Left ventricle myocardium superior (tissue), 1 donor: ENCODE results near the gene RHOT2. TPM values are rescaled to one million over a fixed set of nuclear protein-coding genes. Genes with fewer than 3 reads are reported as not detected.

Experiments
- ATAC-seq: fragments of 200-7000 bp; cut with Tn5 transposase; one replicate; pipeline ENCODE4 v1.9.1; 2020; ENCODE audit warnings: mild to moderate bottlenecking, moderate library complexity
- DNase-seq: peaks from one replicate; pipeline ENCODE4 v3.0.0-alpha.2; 2020
- intact Hi-C: fragments of 100-400 bp; cut with micrococcal nuclease; formaldehyde crosslinking; loops from one replicate; pipeline ENCODE4 v1.11.0; 2022
- total RNA-seq: library from RNA; stranded (reverse); fragmentation: NEBNext Ultra II Directional; extraction: Animal tissue kit (Norgen Biotek cat#: 25700); gene quantifications from one replicate; pipeline ENCODE4 v1.2.1, GENCODE V29; 2021
- donor health status: DM: no; HTN: yes; CAD: no; lungs with severe emphysema.

Gene RHOT2
- total RNA-seq, 1 donor from 2014 or later: 88.8 TPM

DNA sequence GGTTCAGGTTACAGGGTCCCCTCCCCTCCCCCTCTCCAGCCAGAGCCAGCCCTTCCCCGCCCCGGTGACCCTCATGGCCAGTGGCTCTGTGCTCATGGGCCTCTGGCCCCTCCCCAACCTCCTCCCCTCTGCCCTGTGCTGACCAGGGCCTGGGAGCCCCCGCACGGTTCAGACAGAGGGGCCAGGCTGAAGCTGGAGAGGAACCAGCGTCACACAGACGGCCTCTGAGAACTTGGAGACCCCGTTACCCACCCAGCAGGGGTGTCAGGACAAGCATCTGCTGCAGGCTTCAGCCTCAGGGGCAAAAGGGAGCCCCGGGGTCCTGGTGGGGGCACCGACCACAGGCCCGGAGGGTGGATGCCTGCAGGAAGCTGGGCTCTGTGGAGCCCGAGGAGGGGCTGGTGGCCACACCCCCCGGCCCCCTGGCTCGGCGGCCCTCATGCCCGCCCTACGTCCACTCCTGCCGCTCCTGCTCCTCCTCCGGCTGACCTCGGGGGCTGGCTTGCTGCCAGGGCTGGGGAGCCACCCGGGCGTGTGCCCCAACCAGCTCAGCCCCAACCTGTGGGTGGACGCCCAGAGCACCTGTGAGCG lies 37.0 kb upstream of the RHOT2 start, which contains the start of gene WFIKKN1:
WFIKKN1 (plus strand) TSS at position 171 of the 591 bp plus-strand sequence; CDS start at position 440, 269 bp downstream.
- peak; percentile 46 for DNase-seq
- intact Hi-C loops: no loop called here
- no peak for ATAC-seq

DNA sequence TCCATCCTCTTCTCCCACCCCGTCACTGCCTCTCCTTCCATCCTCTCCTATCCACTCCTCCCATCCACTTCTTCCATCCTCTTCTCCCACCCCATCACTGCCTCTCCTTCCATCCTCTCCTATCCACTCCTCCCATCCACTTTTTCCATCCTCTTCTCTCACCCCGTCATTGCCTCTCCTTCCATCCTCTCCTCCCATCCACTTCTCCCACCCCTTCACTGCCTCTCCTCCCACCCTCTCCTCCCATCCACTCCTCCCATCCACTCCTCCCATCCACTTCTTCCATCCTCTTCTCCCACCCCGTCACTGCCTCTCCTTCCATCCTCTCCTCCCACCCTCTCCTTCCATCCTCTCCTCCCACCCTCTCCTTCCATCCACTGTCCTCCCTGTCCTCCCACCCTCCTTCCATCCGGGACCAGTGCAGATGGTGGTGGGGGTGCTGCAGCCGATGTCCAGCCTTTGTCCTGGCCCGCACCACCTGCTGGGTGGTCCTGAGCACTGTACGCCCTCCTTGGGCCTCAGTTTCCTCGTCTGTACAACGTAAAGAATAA lies 36.0 kb upstream of the RHOT2 start:
- intact Hi-C loops: no loop called here
- ATAC-seq (no peak), DNase-seq (no peak)

DNA sequence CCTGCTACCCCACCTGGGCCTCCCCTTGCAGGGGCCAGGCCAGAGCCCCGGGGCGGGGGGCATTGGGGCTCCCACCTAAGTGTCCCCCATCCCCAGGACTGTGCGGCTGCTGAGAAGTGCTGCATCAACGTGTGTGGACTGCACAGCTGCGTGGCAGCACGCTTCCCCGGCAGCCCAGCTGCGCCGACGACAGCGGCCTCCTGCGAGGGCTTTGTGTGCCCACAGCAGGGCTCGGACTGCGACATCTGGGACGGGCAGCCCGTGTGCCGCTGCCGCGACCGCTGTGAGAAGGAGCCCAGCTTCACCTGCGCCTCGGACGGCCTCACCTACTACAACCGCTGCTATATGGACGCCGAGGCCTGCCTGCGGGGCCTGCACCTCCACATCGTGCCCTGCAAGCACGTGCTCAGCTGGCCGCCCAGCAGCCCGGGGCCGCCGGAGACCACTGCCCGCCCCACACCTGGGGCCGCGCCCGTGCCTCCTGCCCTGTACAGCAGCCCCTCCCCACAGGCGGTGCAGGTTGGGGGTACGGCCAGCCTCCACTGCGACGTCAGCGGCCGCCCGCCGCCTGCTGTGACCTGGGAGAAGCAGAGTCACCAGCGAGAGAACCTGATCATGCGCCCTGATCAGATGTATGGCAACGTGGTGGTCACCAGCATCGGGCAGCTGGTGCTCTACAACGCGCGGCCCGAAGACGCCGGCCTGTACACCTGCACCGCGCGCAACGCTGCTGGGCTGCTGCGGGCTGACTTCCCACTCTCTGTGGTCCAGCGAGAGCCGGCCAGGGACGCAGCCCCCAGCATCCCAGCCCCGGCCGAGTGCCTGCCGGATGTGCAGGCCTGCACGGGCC lies 35.2 kb upstream of the RHOT2 start:
- ATAC-seq: no peak
- intact Hi-C loops: no loop called here
- peak; percentile 33 for DNase-seq

DNA sequence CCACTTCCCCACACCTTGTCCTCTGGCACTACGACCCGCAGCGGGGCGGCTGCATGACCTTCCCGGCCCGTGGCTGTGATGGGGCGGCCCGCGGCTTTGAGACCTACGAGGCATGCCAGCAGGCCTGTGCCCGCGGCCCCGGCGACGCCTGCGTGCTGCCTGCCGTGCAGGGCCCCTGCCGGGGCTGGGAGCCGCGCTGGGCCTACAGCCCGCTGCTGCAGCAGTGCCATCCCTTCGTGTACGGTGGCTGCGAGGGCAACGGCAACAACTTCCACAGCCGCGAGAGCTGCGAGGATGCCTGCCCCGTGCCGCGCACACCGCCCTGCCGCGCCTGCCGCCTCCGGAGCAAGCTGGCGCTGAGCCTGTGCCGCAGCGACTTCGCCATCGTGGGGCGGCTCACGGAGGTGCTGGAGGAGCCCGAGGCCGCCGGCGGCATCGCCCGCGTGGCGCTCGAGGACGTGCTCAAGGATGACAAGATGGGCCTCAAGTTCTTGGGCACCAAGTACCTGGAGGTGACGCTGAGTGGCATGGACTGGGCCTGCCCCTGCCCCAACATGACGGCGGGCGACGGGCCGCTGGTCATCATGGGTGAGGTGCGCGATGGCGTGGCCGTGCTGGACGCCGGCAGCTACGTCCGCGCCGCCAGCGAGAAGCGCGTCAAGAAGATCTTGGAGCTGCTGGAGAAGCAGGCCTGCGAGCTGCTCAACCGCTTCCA lies 34.4 kb upstream of the RHOT2 start:
- intact Hi-C loops: no loop called here
- DNase-seq: peak; percentile 36

DNA sequence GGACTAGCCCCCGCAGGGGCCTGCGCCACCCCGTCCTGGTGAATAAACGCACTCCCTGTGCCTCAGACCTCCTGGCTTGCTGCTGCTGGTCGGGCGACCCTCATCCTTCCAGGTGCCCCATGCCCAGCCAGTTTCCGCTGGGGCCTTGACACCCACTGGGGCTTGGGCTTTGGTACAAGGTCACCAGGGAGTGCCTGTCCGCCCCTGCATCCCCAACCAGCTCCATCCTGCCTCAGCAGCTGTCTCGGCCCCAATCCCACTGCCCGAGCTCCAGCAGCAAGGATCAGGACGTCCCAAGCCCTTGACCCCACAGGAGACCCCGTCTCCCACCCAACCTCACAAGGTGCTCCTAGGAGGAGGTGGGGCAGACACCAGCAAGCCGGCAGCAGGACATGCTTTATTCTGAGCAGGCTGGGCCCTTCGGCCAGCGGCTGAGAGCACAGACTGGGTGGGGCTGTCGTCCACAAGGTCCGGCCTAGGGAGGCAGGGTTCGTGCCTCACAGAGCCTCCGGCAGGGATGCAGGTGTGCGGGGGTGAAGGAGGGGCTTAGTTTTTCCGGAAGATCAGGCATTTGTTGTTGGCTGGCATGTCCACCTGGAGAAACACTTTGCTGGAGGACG lies 33.8 kb upstream of the RHOT2 start:
- ATAC-seq (no peak), DNase-seq (no peak)
- intact Hi-C loops: no loop called here

More for the DNA sequence above, 34.4 kb upstream of the RHOT2 start:
- ATAC-seq: no peak

DNA sequence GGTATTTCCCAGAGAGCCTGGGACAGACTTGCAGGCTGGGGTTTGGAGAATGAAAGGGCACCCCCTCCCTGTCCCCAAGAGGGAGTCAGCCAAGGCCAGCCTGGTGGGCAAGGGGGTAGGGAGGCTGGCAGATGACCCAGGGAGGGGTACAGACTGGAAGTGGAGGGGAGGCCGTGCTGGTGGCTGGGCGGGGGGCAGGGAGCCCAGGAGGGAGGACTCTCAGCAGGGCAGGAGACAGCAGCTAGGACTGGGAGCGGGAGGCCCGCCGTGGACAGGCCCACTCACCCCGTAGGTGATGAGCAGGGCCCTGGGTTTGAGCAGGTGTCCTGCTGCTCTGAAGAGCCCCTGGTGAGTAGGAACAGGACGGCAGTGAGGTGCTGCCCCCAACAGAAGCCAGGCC lies 32.9 kb upstream of the RHOT2 start:
- intact Hi-C loops: no loop called here

DNA sequence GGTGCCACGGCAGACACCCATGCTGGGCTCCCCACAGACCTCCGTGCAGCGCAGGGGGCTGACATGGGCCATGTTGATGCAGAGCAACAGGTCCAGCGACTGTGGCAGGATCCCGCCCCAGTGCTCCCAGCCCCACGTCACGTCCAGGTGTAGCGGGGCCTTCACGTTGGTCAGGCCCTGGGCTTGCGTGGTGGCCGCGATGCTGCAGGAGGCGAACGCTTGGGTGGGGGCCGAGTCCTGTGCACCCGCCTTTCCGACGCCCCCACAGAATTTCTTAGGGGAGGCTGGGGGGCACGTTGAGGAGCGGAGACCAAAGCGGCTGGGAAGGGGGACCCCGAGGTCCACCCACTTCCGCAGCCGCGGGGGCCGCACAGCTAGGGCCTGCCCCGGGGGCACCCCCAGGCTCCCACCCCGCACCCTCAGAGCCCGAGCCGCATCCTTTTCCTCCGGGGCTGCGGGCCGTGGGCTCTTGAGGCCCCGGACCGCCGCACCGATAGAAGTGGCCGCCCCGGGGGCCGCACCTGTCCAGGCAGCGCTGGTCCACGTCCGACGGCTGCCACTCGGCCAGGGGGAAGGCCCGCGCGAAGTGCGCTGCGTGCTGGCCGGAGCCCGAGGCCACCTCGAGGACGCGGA lies 32.2 kb upstream of the RHOT2 start:
- intact Hi-C loops: no loop called here
- ATAC-seq: no peak

More for the DNA sequence above, 32.9 kb upstream of the RHOT2 start:
- no peak for ATAC-seq
- DNase-seq: no peak

DNA sequence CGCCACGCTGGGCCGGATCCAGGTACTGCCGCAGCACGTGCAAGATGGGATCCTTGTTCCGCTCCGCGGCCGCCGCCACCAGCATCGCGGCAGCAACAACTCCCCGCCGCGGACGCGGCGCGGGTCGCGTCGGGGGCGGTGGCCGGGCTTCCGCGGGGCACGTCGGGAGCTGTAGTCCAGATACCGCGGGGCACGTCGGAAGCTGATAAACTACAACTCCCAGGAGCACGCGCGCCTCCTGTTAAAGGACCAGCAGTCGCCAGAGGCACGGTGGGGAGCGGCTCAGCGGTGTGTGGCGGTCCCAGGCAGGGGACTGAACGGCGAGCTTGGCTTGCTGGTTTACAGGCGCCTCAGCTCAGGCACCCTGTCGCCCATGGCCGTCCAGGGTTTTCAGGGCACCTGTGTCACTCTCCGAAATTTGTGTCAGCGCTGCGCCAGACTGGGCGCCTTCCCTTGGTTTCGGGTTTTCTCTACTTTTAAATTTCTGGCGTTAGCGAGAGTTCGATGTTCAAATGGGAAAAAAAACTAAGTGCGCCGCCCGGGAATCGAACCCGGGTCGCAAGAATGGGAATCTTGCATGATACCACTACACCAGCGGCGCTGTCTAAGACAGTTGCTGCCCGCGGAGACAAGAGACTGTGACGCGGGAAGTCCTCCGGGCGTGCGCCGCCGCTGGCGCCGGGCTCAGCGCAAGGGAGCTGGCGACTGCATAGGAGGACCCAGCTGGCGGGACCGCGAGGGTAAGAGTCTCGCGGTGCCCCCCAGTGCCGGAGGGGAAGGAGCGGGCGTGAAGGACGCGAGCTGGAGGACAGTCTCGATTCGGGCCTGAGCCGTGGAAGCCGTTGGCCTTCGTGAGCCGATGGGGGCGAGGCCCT lies 31.5 kb upstream of the RHOT2 start, which contains the start of gene METTL26:
METTL26 (minus strand) TSS at position 100 of the 875 bp plus-strand sequence; CDS start at position 85, 15 bp downstream.
- ATAC-seq: peak; percentile 86
- DNase-seq: peak; percentile 98
- intact Hi-C loops: no loop called here

More for the DNA sequence above, 32.2 kb upstream of the RHOT2 start:
- peak; percentile 46 for DNase-seq

DNA sequence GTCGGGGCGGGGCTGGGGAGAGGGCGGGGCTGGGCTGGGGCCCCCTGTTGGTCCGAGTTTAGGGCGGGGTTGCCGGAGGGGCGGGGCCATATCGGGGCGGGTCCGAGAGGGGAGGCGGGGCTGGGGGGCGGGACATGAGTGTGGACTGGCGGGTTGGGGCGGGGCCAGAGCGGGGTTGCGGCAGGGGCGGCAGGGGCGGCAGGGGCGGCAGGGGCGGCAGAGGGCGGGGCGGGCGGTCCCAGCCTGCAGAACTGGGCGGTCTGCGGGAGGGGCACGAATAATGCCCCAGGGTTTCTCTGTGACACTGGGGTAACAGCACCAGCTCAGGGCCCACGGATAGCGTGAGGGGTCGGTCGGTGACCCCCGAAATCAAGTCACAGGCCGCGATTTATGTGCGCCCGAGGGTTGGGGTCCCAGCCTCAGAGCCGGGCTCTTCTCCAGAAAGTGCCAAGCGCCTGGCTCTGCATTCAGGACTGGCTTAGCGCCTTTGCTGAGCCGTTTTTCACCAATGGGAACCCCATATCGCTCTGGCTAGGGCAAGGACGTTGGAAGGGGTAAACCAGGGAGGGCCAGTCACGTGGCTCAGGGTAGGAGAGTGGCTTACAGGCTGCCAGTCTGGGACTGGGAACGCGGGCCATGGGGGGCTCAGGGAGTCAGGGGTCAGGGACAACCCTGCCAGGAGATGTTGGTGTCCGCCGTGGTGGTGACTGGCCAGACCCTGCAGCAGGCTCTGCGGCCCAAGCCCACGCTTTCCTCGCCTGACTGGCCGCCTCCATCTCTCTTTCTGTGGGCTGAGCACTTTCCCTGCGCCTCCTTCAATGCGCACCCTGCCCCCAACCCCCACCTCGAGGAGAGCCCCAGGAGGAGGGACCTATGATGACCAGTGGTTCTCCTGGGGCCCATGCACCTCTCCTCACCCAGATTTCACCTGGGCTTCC lies 30.6 kb upstream of the RHOT2 start:
- intact Hi-C loops: no loop called here
- peak; percentile 80 for ATAC-seq
- DNase-seq: peak; percentile 94

DNA sequence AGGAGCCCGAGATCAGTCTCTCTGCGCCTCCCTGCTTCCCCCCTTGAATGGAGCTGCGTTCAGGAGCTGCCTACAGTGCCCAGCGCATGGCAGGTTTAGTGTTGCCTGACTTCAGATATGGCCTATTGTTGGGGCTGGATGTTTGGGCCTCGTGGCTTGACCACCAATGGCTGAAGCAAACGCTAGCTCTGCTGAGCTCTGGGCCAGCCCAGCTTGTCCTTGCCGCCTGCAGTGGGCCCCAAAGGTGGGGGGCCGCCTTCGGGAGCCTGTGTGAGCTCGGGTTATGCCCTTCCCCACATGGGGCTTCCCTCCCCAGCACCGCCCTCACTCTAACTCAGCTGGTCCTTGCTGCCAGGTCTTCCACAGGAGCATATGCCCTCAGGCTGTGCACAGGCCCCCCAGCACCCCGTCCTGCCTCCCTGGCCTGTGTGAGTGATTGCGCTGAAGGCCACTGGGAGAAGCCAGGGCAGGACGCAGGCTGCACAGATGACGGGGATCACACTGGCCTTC lies 29.8 kb upstream of the RHOT2 start:
- ATAC-seq (no peak), DNase-seq (peak; percentile 45)
- intact Hi-C loops: no loop called here

DNA sequence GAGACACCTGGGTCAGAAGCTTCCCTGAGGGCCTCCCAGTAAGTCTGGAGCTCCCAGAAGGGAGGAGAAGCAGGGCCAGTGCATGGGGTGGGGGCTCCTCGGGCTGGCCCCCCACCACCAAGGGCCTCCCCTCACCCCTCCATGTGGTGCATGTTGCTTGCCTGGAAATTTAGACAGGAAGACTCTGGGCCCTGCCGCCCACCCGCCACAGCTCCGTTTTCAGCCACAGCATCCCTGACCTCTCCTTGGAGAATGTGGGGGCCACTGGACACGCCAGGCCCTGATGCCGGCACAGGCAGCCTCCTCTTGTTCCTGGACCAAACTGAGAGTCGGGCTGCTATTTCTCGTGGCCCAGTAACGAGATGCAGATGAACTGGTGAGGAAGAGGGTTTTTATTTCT lies 29.1 kb upstream of the RHOT2 start:
- intact Hi-C loops: no loop called here
- no peak for ATAC-seq
- DNase-seq: no peak

DNA sequence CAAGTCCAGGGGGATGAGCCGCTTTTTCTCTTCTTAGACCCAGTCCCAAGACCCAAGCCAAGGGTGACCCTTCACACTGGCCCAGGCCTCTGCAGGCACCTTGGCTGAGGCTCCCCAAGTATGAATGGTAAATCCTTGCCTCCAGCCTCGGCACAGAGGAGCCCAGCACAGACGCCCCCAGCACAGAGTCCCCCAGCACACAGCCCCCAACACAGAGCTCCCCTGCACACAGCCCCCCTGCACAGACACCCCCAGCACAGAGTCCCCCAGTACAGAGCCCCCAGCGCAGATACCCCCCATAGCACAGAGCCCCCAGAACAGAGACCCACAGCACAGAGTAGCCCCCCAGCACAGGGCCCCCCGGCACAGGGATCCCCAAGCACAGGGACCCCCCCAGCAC lies 27.3 kb upstream of the RHOT2 start:
- no peak for DNase-seq
- intact Hi-C loops: no loop called here
- ATAC-seq: no peak

DNA sequence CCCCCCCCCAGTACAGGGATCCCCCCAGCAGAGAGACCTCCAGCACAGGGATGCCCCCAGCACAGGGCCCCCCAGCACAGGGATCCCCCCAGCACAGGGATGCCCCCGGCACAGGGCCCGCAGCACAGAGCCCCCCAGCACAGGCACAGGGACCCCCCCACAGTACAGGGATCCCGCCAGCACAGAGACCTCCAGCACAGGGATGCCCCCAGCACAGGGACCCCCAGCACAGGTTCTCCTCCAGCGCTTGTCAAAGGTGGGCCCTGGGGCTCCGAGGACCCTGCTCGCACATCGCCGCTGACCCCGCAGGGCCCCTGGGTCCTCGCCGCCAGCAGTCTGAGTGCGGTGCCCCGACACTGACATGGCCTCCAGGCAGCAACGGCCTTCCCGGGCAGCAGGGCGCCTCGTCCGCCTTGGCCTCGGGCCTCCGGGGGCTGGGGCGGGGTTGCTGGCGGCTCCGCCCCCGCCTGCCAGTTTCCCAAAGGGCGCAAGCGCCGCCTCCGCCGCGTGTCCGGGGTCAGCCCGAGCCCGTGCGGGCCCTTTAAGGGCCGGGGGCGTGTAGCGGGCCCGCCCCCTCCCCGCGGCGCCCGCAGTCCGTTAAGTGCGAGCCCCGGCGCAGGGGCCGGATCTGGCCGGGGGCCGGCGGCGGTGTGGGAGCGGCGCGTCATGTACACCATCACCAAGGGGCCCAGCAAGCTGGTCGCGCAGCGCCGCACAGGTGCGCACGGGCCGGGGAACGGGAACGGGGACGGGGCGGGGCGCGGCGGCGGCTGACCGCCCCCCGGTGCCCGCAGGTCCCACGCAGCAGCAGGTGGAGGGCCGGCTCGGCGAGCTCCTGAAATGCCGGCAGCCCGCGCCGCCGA lies 26.4 kb upstream of the RHOT2 start, which contains the start of gene MCRIP2:
MCRIP2 (plus strand) TSS at position 503 of the 863 bp plus-strand sequence; CDS start at position 667, 164 bp downstream.
- peak; percentile 66 for ATAC-seq
- peak; percentile 96 for DNase-seq
- intact Hi-C loops: no loop called here

DNA sequence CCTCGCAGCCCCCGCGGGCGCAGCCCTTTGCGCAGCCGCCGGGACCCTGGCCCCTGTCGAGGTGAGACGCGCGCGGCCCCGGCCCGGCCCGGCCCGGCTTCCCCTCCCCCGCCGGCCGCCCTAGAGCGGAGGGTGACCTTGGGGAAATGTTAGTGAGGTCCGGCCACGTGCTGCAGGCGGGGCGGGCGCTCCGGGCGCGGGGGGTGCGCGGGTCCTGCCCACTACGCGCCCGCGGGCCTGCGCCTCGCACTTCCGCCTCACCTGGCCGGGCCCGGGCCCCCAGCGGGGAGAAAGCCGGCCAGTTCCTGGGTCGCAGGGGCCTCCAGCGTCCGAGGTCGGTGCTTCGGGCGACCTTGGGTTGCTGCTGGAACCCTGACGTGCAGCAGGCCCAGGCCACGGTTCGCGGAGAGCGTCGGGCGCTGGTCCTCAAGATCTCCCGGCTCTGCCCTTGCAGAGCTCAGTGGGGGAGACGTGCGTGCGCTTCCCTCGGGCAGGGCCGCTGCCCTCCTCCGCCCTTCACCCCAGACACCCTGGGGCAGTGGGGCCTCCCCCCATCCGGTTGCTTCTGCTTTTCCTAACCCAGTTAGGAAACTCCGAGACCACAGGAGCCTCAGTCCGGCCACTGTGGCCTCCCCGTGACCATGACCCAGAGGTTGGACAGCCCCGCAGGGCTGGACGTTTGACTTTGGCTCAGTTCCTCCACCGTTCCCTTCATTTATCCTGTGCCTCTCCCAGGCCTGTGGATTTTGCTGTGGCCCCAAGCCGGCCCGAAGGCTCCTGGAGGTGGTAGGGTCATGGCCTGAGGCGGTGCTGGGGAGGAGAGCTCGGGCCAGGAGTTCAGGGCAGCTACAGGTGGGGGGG lies 25.5 kb upstream of the RHOT2 start:
- DNase-seq (peak; percentile 84), ATAC-seq (peak; percentile 43)
- intact Hi-C loops: no loop called here

DNA sequence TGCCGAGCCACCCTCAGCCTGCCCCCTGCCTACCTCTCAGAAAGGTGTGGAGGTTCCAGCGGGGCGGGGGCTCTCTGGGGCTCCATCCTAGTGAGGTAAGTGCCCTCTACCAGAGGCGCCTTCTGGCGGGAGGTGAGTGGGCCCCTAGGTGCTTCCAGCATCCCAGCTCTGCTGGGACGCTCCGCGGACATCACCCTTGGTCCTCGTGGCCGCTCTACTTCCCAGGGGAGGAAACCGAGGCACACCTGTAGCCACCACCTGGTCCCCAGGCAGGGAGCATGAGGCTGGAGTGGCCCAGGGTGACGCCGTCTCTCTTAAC lies 24.9 kb upstream of the RHOT2 start:
- no peak for ATAC-seq
- peak; percentile 51 for DNase-seq

More for the DNA sequence above, 24.9 kb upstream of the RHOT2 start:
- intact Hi-C loops: no loop called here
